GM18868 (cell line): Measurements from ENCODE around the gene FOXP1.

Experiments
- ATAC-seq: cut with Tn5 transposase; IDR thresholded peaks from one replicate; pipeline ENCODE4 v1.9.1; 2021; ENCODE audit warnings: mild to moderate bottlenecking, moderate library complexity; ENCODE audit not compliant: unreplicated experiment

FOXP1 gene

GRCh38 chr3:71202848-71203533, 380.5 kb downstream of the FOXP1 start:
- ATAC-seq = no peak

GRCh38 chr3:71201939-71202338, 381.6 kb downstream of the FOXP1 start:
- no peak for ATAC-seq

GRCh38 chr3:71197841-71198565, 385.5 kb downstream of the FOXP1 start:
- ATAC-seq = no peak

- no peak for ATAC-seq
These were observed 388.0 kb downstream of the FOXP1 start for GRCh38 chr3:71195492-71195891.

GRCh38 chr3:71194785-71195184, 388.7 kb downstream of the FOXP1 start:
- ATAC-seq = no peak

GRCh38 chr3:71191031-71191482, 392.5 kb downstream of the FOXP1 start:
- no peak for ATAC-seq

GRCh38 chr3:71189480-71189879, 394.0 kb downstream of the FOXP1 start:
- ATAC-seq = no peak

GRCh38 chr3:71187715-71188114, 395.8 kb downstream of the FOXP1 start:
- no peak for ATAC-seq

- ATAC-seq = no peak
These were observed 396.7 kb downstream of the FOXP1 start for GRCh38 chr3:71186801-71187200.

- ATAC-seq = no peak
These were observed 397.6 kb downstream of the FOXP1 start for GRCh38 chr3:71185733-71186455.

GRCh38 chr3:71184252-71184651, 399.3 kb downstream of the FOXP1 start:
- no peak for ATAC-seq

GRCh38 chr3:71183549-71183948, 400.0 kb downstream of the FOXP1 start:
- no peak for ATAC-seq

GRCh38 chr3:71180524-71180923, 403.0 kb downstream of the FOXP1 start:
- ATAC-seq = no peak

- ATAC-seq = no peak
These were observed 406.2 kb downstream of the FOXP1 start for GRCh38 chr3:71177375-71177774.

GRCh38 chr3:71176366-71176765, 407.2 kb downstream of the FOXP1 start:
- ATAC-seq = no peak

GRCh38 chr3:71175691-71176365, 407.7 kb downstream of the FOXP1 start:
- no peak for ATAC-seq

GRCh38 chr3:71172951-71173350, 410.6 kb downstream of the FOXP1 start:
- ATAC-seq = no peak

- no peak for ATAC-seq
These were observed 411.3 kb downstream of the FOXP1 start for GRCh38 chr3:71172189-71172588.

- no peak for ATAC-seq
These were observed 412.3 kb downstream of the FOXP1 start for GRCh38 chr3:71171247-71171646.

- ATAC-seq = no peak
These were observed 414.6 kb downstream of the FOXP1 start for GRCh38 chr3:71168880-71169411.

GRCh38 chr3:71168121-71168721, 415.3 kb downstream of the FOXP1 start:
- ATAC-seq = no peak
